Progenitor cell of endocrine pancreas (in vitro differentiated cells): ENCODE results near the gene THSD4. TPM values are rescaled to one million over a fixed set of nuclear protein-coding genes. Genes with fewer than 3 reads are reported as not detected.

Experiments used
- DNase-seq: peaks from one replicate; pipeline ENCODE4 v3.0.0; 2021; ENCODE audit warnings: low spot score; ENCODE audit not compliant: unreplicated experiment
- H3K27ac Mint-ChIP-seq: 2 replicates; pipeline ENCODE4 v1.8.0; 2021; ENCODE audit warnings: mild to moderate bottlenecking, moderate library complexity, mixed read lengths
- H3K27me3 Mint-ChIP-seq: 2 replicates; pipeline ENCODE4 v1.8.0; 2021; ENCODE audit warnings: mixed read lengths
- H3K36me3 Mint-ChIP-seq: 2 replicates; pipeline ENCODE4 v1.8.0; 2022; ENCODE audit warnings: mixed read lengths; ENCODE audit not compliant: insufficient read depth
- H3K4me1 Mint-ChIP-seq: 2 replicates; pipeline ENCODE4 v1.8.0; 2021; ENCODE audit warnings: low read depth, mixed read lengths
- H3K4me3 Mint-ChIP-seq: 2 replicates; pipeline ENCODE4 v1.8.0; 2021; ENCODE audit warnings: low read depth, mild to moderate bottlenecking, moderate library complexity, mixed read lengths
- H3K9me3 Mint-ChIP-seq: 2 replicates; pipeline ENCODE4 v1.8.0; 2021; ENCODE audit warnings: low read depth, mixed read lengths
- total RNA-seq: library from RNA; stranded (reverse); gene quantifications from 2 replicates; pipeline ENCODE4 v1.2.1, GENCODE V29; 2021
- TF ChIP-seq, protein P1 (sequence below): fragments of 200-600 bp; sonication (generic); IDR thresholded peaks from one replicate; pipeline ENCODE4 v1.5.0; 2021; ENCODE audit warnings: antibody characterized with exemption, mild to moderate bottlenecking; ENCODE audit not compliant: unreplicated experiment

The THSD4 gene
- total RNA-seq, 1 donor from 2014 or later: 6.8 TPM

DNA sequence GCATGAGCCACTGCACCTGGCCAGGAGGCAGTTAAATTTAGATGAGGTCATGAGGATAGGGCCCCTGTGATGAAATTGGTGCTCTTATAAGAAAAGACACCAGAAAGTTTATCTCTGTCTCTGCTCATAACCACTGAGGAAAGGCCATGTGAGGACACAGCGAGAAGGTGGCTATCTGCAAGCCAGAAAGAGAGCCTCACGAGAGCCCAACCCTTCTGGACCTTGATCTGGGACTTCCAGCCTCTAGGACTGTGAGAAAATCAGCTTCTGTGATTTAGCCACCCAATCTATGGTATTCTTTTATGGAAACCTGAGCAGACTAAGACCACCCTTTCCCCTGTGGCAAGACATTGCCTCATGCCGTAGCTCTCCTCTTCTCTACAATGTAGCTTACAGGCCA lies 337.6 kb downstream of the THSD4 start:
- TF ChIP-seq, protein P1, sequence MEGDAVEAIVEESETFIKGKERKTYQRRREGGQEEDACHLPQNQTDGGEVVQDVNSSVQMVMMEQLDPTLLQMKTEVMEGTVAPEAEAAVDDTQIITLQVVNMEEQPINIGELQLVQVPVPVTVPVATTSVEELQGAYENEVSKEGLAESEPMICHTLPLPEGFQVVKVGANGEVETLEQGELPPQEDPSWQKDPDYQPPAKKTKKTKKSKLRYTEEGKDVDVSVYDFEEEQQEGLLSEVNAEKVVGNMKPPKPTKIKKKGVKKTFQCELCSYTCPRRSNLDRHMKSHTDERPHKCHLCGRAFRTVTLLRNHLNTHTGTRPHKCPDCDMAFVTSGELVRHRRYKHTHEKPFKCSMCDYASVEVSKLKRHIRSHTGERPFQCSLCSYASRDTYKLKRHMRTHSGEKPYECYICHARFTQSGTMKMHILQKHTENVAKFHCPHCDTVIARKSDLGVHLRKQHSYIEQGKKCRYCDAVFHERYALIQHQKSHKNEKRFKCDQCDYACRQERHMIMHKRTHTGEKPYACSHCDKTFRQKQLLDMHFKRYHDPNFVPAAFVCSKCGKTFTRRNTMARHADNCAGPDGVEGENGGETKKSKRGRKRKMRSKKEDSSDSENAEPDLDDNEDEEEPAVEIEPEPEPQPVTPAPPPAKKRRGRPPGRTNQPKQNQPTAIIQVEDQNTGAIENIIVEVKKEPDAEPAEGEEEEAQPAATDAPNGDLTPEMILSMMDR: no peak
- H3K27ac Mint-ChIP-seq: no peak overlapping the region
- H3K36me3 Mint-ChIP-seq: no peaks in the 10 kb centered on the region
- H3K4me3 Mint-ChIP-seq: no peak overlapping the region
- DNase-seq: no peak
- H3K27me3 Mint-ChIP-seq: peaks cover 25% of the 10 kb centered on the region
- H3K4me1 Mint-ChIP-seq: peaks cover 18% of the 10 kb centered on the region
- H3K9me3 Mint-ChIP-seq: no peaks in the 10 kb centered on the region

DNA sequence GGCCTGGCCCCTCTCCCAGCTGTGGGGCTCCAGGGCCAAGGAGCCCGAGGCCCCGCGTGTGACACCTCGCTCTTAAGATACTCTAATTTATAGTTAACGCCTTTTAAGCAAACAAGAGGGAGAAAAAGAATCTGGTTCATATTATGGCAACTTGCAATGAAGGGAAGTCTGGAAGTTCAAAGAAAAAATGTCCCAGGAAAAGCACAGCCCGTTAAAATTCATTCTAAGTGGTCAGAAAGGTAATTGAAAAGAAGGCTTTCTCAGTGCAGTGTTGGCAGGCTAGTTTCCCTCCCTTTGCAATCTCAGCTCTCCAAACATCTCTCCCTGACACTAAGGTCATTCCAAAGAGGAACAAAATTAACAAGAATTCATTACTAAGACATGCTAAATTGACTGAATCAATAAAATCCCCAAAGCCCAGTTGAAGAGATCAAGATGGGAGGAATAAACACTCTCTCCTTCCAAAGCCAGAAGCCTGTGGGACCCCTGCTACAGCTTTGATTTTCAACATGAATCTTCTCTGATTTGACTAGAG lies 339.3 kb downstream of the THSD4 start:
- no peak overlapping the region for H3K27ac Mint-ChIP-seq

GRCh38 chr15:71455107-71455506 lies 339.8 kb downstream of the THSD4 start:
- no peaks in the 10 kb centered on the region for H3K36me3 Mint-ChIP-seq
- H3K4me1 Mint-ChIP-seq: peaks cover 18% of the 10 kb centered on the region
- no peaks in the 10 kb centered on the region for H3K9me3 Mint-ChIP-seq
- H3K27ac Mint-ChIP-seq: no peak overlapping the region
- no peak overlapping the region for H3K4me3 Mint-ChIP-seq
- no peak for DNase-seq
- H3K27me3 Mint-ChIP-seq: peaks cover 21% of the 10 kb centered on the region
- TF ChIP-seq, protein P1: no peak

More for the DNA sequence above, 339.3 kb downstream of the THSD4 start:
- peaks cover 25% of the 10 kb centered on the region for H3K27me3 Mint-ChIP-seq
- no peaks in the 10 kb centered on the region for H3K36me3 Mint-ChIP-seq
- TF ChIP-seq, protein P1: no peak
- H3K4me1 Mint-ChIP-seq: peaks cover 18% of the 10 kb centered on the region
- DNase-seq: no peak
- no peaks in the 10 kb centered on the region for H3K9me3 Mint-ChIP-seq
- H3K4me3 Mint-ChIP-seq: no peak overlapping the region

DNA sequence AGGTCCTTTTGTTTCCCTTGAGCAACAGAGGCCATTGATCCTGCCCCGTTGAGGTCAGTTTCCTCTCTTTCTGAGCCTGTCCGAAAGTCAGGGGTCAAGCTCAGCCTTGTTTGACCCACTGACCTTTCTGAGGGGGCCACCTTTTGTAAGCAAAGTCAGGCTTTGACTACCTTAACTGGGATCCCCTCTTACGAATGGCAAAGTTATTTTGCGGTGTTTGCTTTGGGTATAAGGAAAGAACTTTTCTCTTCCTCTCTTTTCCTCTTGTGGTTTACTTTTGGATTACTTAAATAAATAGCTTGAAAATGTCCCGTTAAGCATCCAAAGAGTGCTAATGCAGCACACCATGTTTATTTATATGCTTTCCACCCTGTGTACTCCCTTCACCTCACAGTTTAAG lies 340.6 kb downstream of the THSD4 start:
- H3K4me3 Mint-ChIP-seq: no peak overlapping the region
- H3K27me3 Mint-ChIP-seq: peaks cover 16% of the 10 kb centered on the region
- no peak overlapping the region for H3K27ac Mint-ChIP-seq
- H3K4me1 Mint-ChIP-seq: peaks cover 18% of the 10 kb centered on the region
- no peaks in the 10 kb centered on the region for H3K9me3 Mint-ChIP-seq
- H3K36me3 Mint-ChIP-seq: no peaks in the 10 kb centered on the region
- TF ChIP-seq, protein P1: no peak
- DNase-seq: no peak

DNA sequence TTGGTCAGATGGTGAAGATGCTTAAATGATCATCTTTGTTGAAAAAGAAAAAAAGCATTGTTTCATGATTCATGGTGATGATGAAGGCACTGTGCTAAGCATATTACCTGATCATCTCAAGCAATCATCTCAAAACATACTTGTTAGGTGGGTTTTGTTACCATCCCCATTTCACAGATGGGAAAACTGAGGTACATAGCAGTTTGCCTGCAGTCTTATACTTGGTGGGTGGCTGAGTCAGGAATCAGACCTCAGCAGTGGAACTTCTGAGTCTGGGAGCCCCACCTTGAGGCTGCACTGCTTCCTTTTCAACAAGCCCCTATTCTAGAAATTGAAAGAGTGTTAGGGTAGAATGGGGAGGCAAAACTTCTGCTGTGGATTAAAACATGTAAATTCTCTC lies 341.1 kb downstream of the THSD4 start:
- no peaks in the 10 kb centered on the region for H3K9me3 Mint-ChIP-seq
- TF ChIP-seq, protein P1: no peak
- H3K4me1 Mint-ChIP-seq: peaks cover 18% of the 10 kb centered on the region
- peaks cover 16% of the 10 kb centered on the region for H3K27me3 Mint-ChIP-seq
- DNase-seq: no peak
- H3K27ac Mint-ChIP-seq: no peak overlapping the region
- no peaks in the 10 kb centered on the region for H3K36me3 Mint-ChIP-seq
- no peak overlapping the region for H3K4me3 Mint-ChIP-seq
